ENCODE data around the gene SV2C. TPM values are rescaled to one million over a fixed set of nuclear protein-coding genes. Genes with fewer than 3 reads are reported as not detected.

The SV2C gene
- total RNA-seq, 1 donor from 2014 or later, result not detected

- DNase-seq (ENCODE audit: low read depth), result no peak
- TF ChIP-seq CTCF (conservative IDR thresholded peaks at IDR 0.05; ENCODE audit: low read depth, low read length), result no peak
- H3K4me3 ChIP-seq (ENCODE audit: low read depth, low read length), result no peak overlapping the region
These were observed 300.1 kb downstream of the SV2C start for GRCh38 chr5:76383126-76383832.

- TF ChIP-seq CTCF (conservative IDR thresholded peaks at IDR 0.05; ENCODE audit: low read depth, low read length), result no peak
- H3K4me3 ChIP-seq (ENCODE audit: low read depth, low read length), result no peak overlapping the region
- DNase-seq (ENCODE audit: low read depth), result no peak
These were observed 301.0 kb downstream of the SV2C start for GRCh38 chr5:76384189-76384588.

GRCh38 chr5:76384705-76385104 lies 301.5 kb downstream of the SV2C start:
- DNase-seq (ENCODE audit: low read depth), result no peak
- no peak overlapping the region for H3K4me3 ChIP-seq (ENCODE audit: low read depth, low read length)
- no peak for TF ChIP-seq CTCF (conservative IDR thresholded peaks at IDR 0.05; ENCODE audit: low read depth, low read length)

- DNase-seq (ENCODE audit: low read depth), result no peak
- TF ChIP-seq CTCF (conservative IDR thresholded peaks at IDR 0.05; ENCODE audit: low read depth, low read length), result no peak
- H3K4me3 ChIP-seq (ENCODE audit: low read depth, low read length), result no peak overlapping the region
These were observed 302.4 kb downstream of the SV2C start for GRCh38 chr5:76385540-76385939.

- TF ChIP-seq CTCF (conservative IDR thresholded peaks at IDR 0.05; ENCODE audit: low read depth, low read length), result no peak
- no peak overlapping the region for H3K4me3 ChIP-seq (ENCODE audit: low read depth, low read length)
- no peak for DNase-seq (ENCODE audit: low read depth)
These were observed 303.2 kb downstream of the SV2C start for GRCh38 chr5:76386360-76386759.

- no peak overlapping the region for H3K4me3 ChIP-seq (ENCODE audit: low read depth, low read length)
- DNase-seq (ENCODE audit: low read depth), result no peak
- TF ChIP-seq CTCF (conservative IDR thresholded peaks at IDR 0.05; ENCODE audit: low read depth, low read length), result no peak
These were observed 305.1 kb downstream of the SV2C start for GRCh38 chr5:76388236-76388635.
